GM21737 (cell line): ENCODE measurements around the gene USP7.
"Not testable (repeated sequence)": the region's sequence is repeated elsewhere in the genome, so short reads cannot be mapped to it uniquely, and the experiment has no call there.

ENCODE experiments used
- ATAC-seq: cut with Tn5 transposase; IDR thresholded peaks from one replicate; pipeline ENCODE4 v1.9.1; 2021; ENCODE audit warnings: mild to moderate bottlenecking, moderate library complexity; ENCODE audit not compliant: unreplicated experiment

USP7 gene

GRCh38 chr16:8848939-8849391, 114.7 kb downstream of the USP7 start:
- ATAC-seq = no peak

GRCh38 chr16:8848231-8848938, 115.3 kb downstream of the USP7 start:
- ATAC-seq = no peak

DNA sequence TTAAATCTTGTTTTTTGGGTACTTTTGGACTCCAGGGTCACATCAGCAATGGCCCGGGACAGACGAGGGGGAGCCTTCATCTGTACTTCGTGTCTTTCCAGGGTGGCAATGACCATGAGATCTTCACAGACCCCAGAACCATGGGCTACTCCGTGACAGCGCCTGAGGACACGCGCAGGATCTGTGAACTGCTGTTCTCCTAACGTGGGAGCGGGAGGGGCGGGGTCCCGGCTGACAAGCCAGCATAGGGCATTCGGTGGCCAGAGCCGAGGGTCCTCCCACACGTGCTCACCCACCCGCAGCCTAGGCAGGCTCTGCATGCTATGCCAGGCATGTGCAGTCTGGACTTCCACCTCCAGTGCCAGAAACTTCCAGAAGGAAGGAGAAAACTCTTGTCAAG, 116.1 kb downstream of the USP7 start:
- ATAC-seq = no peak

DNA sequence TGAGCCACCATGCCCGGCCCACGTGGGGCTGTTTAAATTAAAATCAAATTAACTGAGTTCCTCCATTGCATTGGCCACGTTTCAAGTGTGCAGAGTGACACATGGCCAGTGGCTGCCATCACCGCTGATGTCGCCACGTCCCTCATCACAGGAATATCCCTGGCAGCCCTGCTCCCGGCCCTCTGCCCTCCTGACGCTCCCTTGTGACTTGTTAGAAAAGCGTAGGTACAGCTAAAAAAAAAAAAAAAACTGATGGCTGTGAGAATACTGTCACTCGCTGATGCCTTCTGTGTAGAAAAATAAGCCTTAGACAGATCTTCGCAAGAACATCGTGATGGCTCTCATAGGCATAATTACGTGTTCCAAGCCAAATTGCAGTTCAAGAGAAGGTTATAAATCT, 116.6 kb downstream of the USP7 start:
- ATAC-seq = no peak

DNA sequence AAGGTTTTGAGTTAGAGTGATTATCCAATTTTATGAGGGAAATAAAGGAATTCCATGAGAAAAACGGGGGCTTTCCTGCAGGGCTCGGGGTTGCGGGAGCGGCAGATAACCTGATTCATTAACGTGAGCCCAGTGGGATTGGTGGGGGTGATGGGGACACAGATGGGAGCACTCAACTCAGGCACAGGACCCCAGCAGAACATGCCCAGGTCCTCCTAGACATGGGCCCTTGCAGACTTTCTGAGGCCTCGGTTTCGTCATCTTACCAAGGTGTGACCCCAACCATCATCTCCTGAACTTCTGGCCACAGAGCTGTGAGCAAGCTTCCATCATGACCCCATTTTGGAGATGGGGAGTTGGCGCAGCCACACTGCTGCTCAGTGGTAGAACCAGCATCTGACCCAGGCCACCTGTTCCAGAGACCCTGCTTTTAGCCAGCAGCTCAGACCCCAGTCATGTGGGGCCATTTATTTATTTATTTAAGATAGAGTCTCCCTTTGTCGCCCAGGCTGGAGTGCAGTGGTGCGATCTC, 117.2 kb downstream of the USP7 start:
- ATAC-seq = no peak

DNA sequence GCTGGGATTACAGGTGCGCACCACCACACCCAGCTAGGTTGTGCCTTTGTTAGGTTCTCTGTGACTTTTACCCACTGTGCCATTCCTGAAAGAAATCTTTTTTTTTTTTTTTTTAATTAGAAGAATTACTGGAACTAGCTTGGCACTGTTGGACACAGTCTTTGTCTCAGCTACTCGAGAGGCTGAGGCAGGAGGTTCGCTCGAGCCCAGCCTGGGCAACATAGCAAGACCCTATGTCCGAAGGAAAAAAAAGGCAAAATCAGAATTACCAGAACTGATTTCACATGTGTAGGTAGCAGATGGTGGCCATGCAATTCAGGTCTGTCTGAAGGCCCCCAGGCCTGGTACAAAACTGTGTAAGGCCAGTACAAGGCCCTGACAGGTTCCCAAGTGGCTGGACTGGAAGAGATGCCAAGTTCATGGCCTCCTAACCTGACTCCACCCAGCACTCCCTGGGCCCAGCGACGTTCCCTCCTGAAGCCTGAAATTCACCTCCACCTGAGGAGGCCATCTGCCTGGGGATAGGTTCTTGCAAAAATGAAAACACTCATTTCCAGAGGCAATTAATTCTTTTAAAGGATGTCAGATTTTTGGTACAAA, 117.9 kb downstream of the USP7 start:
- ATAC-seq = no peak

GRCh38 chr16:8843296-8843695, 120.4 kb downstream of the USP7 start:
- not testable (repeated sequence) for ATAC-seq
